GM12878 (cell line): ENCODE data around the gene NRG3. TPM values are rescaled to one million over a fixed set of nuclear protein-coding genes. Genes with fewer than 3 reads are reported as not detected.

Experiments
- DPF2 ChIP-seq: fragments of 450-650 bp; IDR thresholded peaks from 2 replicates; pipeline ENCODE4 v1.6.1; 2017; ENCODE audit warnings: mild to moderate bottlenecking
- POLR2AphosphoS5 ChIP-seq: IDR thresholded peaks from 2 replicates; pipeline ENCODE4 v1.6.1; 2011; ENCODE audit warnings: mild to moderate bottlenecking, low read length, inconsistent platforms
- STAT1 ChIP-seq: fragments of 450-650 bp; conservative IDR thresholded peaks from 2 replicates; pipeline ENCODE4 v1.6.1; 2014; ENCODE audit warnings: antibody characterized with exemption, mild to moderate bottlenecking
- ZBTB40 ChIP-seq: fragments of 450-650 bp; IDR thresholded peaks from 2 replicates; pipeline ENCODE4 v1.6.1; 2016; ENCODE audit warnings: mild to moderate bottlenecking, moderate library complexity, borderline replicate concordance
- ZNF592 ChIP-seq: fragments of 450-650 bp; IDR thresholded peaks from 2 replicates; pipeline ENCODE4 v1.6.1; 2017; ENCODE audit warnings: mild to moderate bottlenecking, moderate library complexity
- ZSCAN29 ChIP-seq: fragments of 450-650 bp; IDR thresholded peaks from 2 replicates; pipeline ENCODE4 v1.6.1; 2017; ENCODE audit warnings: mild to moderate bottlenecking, moderate library complexity
- polyA plus RNA-seq, 11 experiments: library from polyadenylated mRNA; depleted of rRNA in 4 of 11; unstranded in 6 of 11; stranded (reverse) in 5 of 11; fragments of >200 nt; fragmentation: Nextera tagmentation in 4 of 11; fragmentation: Illumina TruSeq in 1 of 11; extraction: Ambion mirVana in 4 of 11; extraction: Trizol in 1 of 11; gene quantifications; 1 replicate in 1 of 11; 2 replicates in 10 of 11; pipeline versions ENCODE4 v1.2.1 to v1.2.3, GENCODE V29; 2011 to 2016; ENCODE audit warnings: inconsistent platforms in 2 of 11, missing spikeins in 2 of 11, low read depth in 1 of 11
- total RNA-seq, 4 experiments: library from RNA; depleted of rRNA in 3 of 4; stranded (reverse); fragments of >200 nt in 3 of 4; fragmentation: Illumina TruSeq in 1 of 4; extraction: Trizol in 1 of 4; gene quantifications; 2 replicates each; pipeline versions ENCODE4 v1.2.1 to v1.2.3, GENCODE V29; 2013 to 2021

The NRG3 gene
- total and polyA plus RNA-seq, 10 of the 15 experiments (the other 5 are each of a cell fraction or from before 2014, with no cell fraction given): 0.03 to 0.41 (median 0.17) TPM; not detected in 3

GRCh38 chr10:82040336-82040735 lies 165.3 kb downstream of the NRG3 start (continued):
- no peak for TF ChIP-seq ZNF592
- TF ChIP-seq ZBTB40: no peak
- TF ChIP-seq POLR2AphosphoS5: no peak
- TF ChIP-seq STAT1: no peak
- no peak for TF ChIP-seq DPF2
- no peak for TF ChIP-seq ZSCAN29
